ENCODE data around the gene NRP2.

NRP2 gene

GRCh38 chr2:205682239-205682970, at the start of gene NRP2:
Gene NRP2 (plus strand): TSS chr2:205682501. CDS start chr2:205683291, 790 bp downstream.
- DNase-seq (ENCODE audit: low read depth): no peak

GRCh38 chr2:205633994-205634393, 48.3 kb upstream of the NRP2 start:
- no peak for DNase-seq (ENCODE audit: low read depth)

GRCh38 chr2:205636549-205637319, 45.6 kb upstream of the NRP2 start:
- DNase-seq (ENCODE audit: low read depth): no peak

GRCh38 chr2:205637320-205637602, 45.0 kb upstream of the NRP2 start:
- no peak for DNase-seq (ENCODE audit: low read depth)

GRCh38 chr2:205637779-205638503, 44.4 kb upstream of the NRP2 start:
- DNase-seq (ENCODE audit: low read depth): no peak

GRCh38 chr2:205640716-205641115, 41.6 kb upstream of the NRP2 start:
- DNase-seq (ENCODE audit: low read depth): no peak

- no peak for DNase-seq (ENCODE audit: low read depth)
Observed at GRCh38 chr2:205642599-205643356, 39.5 kb upstream of the NRP2 start.

- DNase-seq (ENCODE audit: low read depth): no peak
Observed at GRCh38 chr2:205643391-205643885, 38.9 kb upstream of the NRP2 start.

GRCh38 chr2:205644018-205644417, 38.3 kb upstream of the NRP2 start:
- no peak for DNase-seq (ENCODE audit: low read depth)

- DNase-seq (ENCODE audit: low read depth): no peak
Observed at GRCh38 chr2:205646680-205647079, 35.6 kb upstream of the NRP2 start.

- DNase-seq (ENCODE audit: low read depth): no peak
Observed at GRCh38 chr2:205650450-205650849, 31.9 kb upstream of the NRP2 start.

GRCh38 chr2:205650931-205651330, 31.4 kb upstream of the NRP2 start:
- DNase-seq (ENCODE audit: low read depth): no peak

- DNase-seq (ENCODE audit: low read depth): no peak
Observed at GRCh38 chr2:205651719-205652118, 30.6 kb upstream of the NRP2 start.

- no peak for DNase-seq (ENCODE audit: low read depth)
Observed at GRCh38 chr2:205654878-205655605, 27.3 kb upstream of the NRP2 start.

GRCh38 chr2:205655779-205656456, 26.4 kb upstream of the NRP2 start:
- DNase-seq (ENCODE audit: low read depth): no peak

- no peak for DNase-seq (ENCODE audit: low read depth)
Observed at GRCh38 chr2:205656461-205656860, 25.8 kb upstream of the NRP2 start.

- DNase-seq (ENCODE audit: low read depth): no peak
Observed at GRCh38 chr2:205656941-205657340, 25.4 kb upstream of the NRP2 start.

- DNase-seq (ENCODE audit: low read depth): no peak
Observed at GRCh38 chr2:205657579-205657978, 24.7 kb upstream of the NRP2 start.

- DNase-seq (ENCODE audit: low read depth): no peak
Observed at GRCh38 chr2:205658068-205658467, 24.2 kb upstream of the NRP2 start.

GRCh38 chr2:205658572-205658971, 23.7 kb upstream of the NRP2 start:
- DNase-seq (ENCODE audit: low read depth): no peak

GRCh38 chr2:205659922-205660321, 22.4 kb upstream of the NRP2 start:
- no peak for DNase-seq (ENCODE audit: low read depth)

Measured in activated T-helper 9 cell treated with anti-CD3 and anti-CD28 coated beads, Interleukin-2, amount 50 U/mL, for 16 hours (primary cell).